HTERT RPE-1 (cell line): ENCODE data around the gene CNTNAP5.
"Not testable (repeated sequence)": the region's sequence is repeated elsewhere in the genome, so short reads cannot be mapped to it uniquely, and the experiment has no call there.

Experiments
- in situ Hi-C: fragments of 300-500 bp; cut with MboI; formaldehyde crosslinking; loops from 4 replicates; pipeline ENCODE4 v1.14.3; 2020; ENCODE audit warnings: low sequenced_read_pairs

Gene CNTNAP5

DNA sequence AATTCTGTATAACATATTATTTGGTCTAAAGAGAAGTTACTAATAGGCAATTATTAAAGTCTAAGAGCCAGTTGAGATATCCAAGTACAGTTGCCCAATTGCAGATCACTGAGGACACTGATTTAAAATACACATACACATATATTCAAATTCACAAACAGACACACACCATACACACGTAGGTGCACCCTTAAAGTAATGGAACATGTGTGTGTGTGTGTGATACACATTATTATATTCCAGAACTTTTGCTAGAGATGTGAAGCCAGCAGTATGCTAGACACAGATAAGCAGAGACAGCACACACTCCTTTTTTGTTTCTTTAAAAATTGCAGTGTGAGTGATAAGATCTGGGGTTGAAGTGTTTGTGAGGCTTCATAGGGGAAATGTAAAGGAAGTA lies 292.5 kb downstream of the CNTNAP5 start:
- in situ Hi-C loops = no loop called here

DNA sequence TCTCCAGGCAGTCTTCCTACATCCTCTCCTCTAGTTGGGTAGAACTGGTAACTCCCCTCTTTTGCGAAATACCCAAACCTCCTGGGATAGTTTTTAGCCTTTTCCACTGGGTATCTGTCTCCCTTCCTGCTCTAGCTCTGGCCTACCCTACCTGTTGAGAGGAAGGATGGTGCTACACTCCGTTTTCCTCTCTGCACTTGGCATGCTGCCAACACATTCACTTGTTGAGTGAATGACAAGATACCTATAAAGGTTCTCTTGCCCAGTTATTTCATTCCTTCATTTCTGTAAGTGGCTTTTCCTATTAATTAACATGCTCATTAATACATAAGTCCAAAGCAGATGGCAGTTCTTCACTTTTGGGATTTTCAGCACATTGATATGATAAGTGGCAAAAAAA lies 293.8 kb downstream of the CNTNAP5 start:
- in situ Hi-C loops = no loop called here

GRCh38 chr2:124319577-124319976 lies 294.5 kb downstream of the CNTNAP5 start:
- in situ Hi-C loops = no loop called here

DNA sequence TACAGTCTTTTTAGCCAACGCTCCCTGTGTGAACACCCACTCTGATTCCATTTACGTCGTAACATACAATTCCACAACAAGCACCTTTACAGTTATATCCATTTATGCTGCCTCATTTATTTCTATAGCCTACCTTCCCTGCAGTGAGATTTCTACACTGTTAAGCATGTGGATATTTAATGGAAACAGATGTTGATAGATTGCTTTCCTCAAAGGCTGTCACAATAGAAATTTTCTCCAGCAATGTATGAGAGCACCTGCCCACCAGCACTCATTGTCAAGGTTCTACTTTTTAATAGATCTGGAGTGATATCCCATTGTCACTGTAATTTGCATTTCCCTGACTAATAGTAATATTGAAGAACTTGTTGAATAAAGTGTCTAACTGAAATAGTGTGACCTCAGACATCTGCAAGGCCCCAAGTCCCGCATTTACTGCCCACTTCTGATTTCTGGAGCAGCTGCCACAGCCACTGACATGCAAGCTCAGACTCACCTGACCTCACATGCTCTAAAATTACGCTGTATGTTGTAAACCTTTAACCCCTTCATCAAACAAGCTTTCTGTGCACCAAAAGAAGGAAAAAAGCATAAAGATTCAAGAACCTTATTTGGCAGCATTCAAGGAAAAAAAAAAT lies 295.1 kb downstream of the CNTNAP5 start:
- in situ Hi-C loops = no loop called here

DNA sequence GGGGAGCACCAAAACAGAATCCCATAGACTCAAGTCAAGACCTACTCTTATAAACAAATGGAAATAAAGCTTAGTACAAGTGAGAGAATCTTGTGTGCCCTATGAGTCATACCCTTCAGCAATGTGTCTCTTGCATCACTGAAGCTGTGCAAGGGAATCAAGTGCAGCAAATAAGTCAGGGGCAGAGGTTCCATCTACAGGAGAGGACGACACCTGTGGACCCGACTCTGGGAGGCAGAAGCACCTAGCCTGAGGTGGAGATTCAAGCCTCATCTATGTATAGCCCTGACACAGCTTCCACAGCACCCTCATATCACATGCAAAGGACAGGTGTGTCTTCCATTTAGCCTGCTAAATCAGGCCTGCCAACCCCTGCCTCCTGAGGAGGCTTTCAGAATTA lies 298.2 kb downstream of the CNTNAP5 start:
- in situ Hi-C loops = no loop called here

DNA sequence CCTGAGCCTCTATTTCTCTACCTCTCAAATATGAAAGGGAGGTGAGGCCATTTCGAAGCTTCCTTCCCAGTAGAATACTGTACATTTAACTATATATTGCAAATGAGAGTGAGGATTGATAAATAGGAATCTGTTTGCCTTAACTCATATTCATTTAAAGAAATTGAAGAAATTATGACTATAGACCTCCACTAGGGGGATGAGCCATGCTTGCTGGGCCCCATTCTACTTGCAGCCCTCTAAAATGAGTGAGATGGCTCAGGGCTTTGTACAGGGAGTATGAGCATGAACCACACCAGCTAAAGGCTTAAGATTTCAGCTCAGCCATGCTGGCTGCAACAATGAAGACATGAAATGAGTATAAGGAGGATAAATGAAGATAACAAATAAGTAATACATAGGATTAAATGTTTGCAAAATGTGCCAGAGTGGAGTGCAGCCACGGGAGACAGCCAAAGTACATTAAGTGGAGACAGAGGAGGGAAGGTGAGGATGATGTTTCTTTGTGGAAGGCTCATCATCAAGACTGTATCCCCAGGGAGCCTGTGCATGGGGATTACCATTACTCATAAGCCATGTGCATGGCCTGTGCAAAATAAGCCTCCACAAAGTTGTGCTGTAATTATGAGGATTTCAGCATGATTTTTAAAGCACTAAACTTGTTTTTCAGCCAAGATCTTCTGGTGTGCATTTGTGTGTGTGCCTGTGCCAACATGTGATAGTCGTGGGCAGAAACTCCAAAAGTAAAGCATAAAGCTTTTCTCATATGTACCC lies 300.8 kb downstream of the CNTNAP5 start:
- in situ Hi-C loops = no loop called here

GRCh38 chr2:124327303-124327702 lies 302.2 kb downstream of the CNTNAP5 start:
- in situ Hi-C loops = no loop called here

DNA sequence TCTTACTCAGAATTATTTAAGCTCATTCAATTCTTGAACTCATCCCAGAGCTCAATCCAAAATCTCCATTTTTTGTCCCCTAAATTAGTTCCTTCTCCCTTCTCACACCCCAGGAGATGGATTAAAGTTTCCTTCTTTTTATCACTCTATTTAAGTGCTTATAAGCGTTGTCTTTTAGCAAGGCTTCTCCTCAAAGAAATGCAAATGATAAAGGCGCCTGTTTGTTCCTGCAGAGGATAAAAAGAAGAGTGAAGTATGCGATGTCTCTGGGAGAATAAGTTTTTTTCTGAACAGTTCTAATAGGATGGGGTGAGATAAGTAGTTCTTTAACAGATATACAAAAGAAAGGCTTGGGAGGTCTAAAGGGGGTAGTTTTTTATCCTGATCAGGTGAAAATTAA lies 303.3 kb downstream of the CNTNAP5 start:
- in situ Hi-C loops = no loop called here

- in situ Hi-C loops = no loop called here
Observed at GRCh38 chr2:124333784-124334183, 308.7 kb downstream of the CNTNAP5 start.

GRCh38 chr2:124335058-124335457 lies 310.0 kb downstream of the CNTNAP5 start:
- in situ Hi-C loops = no loop called here

GRCh38 chr2:124339709-124340108 lies 314.6 kb downstream of the CNTNAP5 start:
- in situ Hi-C loops = no loop called here

- in situ Hi-C loops = no loop called here
Observed at GRCh38 chr2:124343827-124344498, 318.9 kb downstream of the CNTNAP5 start.

- in situ Hi-C loops = no loop called here
Observed at GRCh38 chr2:124347209-124347608, 322.1 kb downstream of the CNTNAP5 start.

DNA sequence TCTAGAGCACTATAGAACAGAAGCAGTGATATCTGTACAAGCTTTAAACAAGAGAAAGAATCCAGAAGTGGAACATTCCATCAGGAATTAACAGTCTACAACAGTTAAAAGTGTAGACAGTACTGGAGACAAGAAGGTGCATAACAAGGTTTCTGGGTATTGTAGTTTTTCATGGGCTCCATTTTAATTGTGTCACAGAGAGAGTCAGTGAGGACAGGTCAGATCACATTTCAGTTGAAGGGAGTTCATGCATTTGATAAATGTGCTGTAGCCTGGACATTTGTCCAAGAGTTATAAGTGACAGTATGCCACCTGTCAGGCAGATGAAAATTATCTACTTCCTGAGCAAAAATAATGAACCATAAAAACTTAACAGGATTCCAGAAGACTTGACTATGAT lies 328.6 kb downstream of the CNTNAP5 start:
- in situ Hi-C loops = no loop called here

DNA sequence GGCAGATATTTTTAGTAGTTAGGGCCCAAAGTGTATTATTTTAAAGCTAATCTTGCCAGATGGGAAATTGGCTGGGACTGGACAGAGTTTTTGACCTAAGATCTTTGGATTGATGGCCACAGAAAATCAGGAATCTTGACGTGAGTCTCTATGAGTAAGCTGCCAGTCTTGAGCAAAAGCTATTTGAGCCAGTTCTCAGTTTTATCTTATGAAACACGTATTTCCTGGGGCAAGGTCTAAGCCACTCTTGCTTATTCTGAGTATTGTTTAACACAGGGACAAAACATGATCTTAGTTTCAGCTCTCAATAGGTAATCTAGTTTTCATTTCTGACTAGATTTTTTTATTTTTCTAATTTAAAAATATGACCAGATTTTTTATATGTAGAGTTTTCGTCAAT lies 329.4 kb downstream of the CNTNAP5 start:
- in situ Hi-C loops = no loop called here

GRCh38 chr2:124361966-124362365 lies 336.9 kb downstream of the CNTNAP5 start:
- in situ Hi-C loops = not testable (repeated sequence)

GRCh38 chr2:124369181-124369580 lies 344.1 kb downstream of the CNTNAP5 start:
- in situ Hi-C loops = no loop called here

DNA sequence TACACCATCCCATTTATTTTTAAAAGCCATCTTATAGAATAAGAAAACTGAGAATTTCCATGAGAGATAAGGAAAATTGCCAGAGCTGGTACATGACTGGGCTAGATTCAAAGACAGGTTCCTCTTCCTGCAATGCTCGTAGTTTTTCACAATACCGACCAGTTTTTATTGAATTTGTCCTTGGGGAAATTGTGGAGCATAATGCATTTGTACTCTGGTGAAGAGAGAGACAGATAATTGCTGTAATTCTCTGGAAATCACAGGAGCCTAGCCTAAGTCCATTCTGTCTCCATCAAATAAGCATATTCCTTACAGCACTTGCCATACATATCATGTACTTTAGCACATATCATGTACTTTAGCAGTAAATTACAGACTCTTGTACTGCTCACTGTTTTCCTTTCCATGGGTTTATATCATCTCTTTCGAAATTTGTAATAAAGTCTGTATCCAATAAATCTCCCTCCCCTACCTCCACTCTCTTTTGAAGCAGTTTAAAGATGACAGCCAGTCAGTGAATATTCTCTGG lies 355.2 kb downstream of the CNTNAP5 start:
- in situ Hi-C loops = no loop called here

DNA sequence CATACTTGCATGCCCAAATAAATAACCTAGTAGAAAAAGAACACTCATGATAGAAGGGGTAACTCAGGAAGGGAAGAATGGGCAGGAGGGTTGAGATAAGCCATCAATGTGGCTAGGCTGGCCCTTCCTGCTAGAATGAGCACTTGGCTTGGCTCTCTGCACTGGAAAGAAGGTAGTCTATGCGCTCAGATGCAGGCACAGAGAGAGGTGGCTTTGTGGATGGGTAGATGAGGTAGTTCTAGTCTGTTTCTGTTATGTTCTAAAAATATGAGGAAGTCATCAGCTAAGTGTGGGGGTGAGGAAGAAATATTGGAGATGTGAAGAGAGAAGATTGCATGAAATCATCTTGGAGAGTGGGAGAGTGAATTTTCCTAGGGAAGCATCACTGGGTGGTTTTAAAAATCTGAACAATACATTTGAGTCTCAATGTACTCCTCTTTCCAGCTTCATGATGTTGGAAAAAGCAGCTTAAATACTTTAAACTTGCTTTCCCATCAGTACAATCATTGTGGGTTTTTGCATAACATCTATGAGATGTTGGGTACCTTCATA lies 357.1 kb downstream of the CNTNAP5 start:
- in situ Hi-C loops = no loop called here

DNA sequence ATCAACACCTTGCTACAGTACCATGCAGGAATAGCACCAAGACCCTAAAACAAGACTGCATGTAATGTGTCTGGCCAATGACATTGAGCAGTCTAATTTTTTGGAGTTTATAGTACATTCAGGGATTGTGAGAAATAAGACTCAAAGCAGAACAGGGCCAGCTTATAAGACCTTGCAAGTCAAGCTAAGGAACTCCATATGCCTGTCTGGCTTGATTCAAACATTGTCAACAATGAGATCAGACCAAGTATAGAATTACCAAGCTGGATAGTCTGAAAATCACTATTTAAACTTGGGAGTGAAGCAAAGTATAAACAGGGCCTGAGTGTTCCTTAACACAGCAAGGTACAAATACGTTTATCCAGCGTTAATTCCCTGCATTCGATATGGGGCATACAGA lies 370.9 kb downstream of the CNTNAP5 start:
- in situ Hi-C loops = no loop called here

GRCh38 chr2:124402274-124402673 lies 377.2 kb downstream of the CNTNAP5 start:
- in situ Hi-C loops = no loop called here
